IMR-90 (cell line): ENCODE results near the gene SSR2. TPM values are rescaled to one million over a fixed set of nuclear protein-coding genes. Genes with fewer than 3 reads are reported as not detected.

Source experiments
- ATAC-seq: fragments of 200-7000 bp; cut with Tn5 transposase; 2 replicates; pipeline ENCODE4 v1.9.1; 2020; ENCODE audit warnings: low read depth, mild to moderate bottlenecking, moderate library complexity
- BruUV-seq: library from RNA; stranded (reverse); fragments of 400-500 nt; replicated peaks from 2 replicates; lab custom pipeline; 2021; lab: Mats Ljungman, UMichigan
- CTCF ChIA-PET: fragments of 300-600 bp; formaldehyde crosslinking; extraction: SDS; loops from one replicate; lab custom pipeline; 2021; ENCODE audit warnings: antibody characterized with exemption; lab: Yijun Ruan, JAX
- POLR2A ChIA-PET: fragments of 300-600 bp; sonication (Branson Sonifier 250); formaldehyde crosslinking; loops from one replicate; lab custom pipeline; 2022; ENCODE audit warnings: antibody characterized with exemption; ENCODE audit not compliant: unreplicated experiment; lab: Charles Lee
- DNase-seq: peaks from one replicate; pipeline ENCODE4 v3.0.0; 2013
- H2AFZ ChIP-seq: replicated peaks from 2 replicates; pipeline ENCODE3; 2013; ENCODE audit warnings: low read length, mild to moderate bottlenecking; ENCODE audit not compliant: poor library complexity
- H2AK5ac ChIP-seq: 2 replicates; pipeline ENCODE4 v1.6.1; 2013; ENCODE audit warnings: low read depth, low read length, inconsistent platforms
- H2AK9ac ChIP-seq: replicated peaks from 2 replicates; pipeline ENCODE3; 2013; ENCODE audit warnings: mild to moderate bottlenecking, low read depth, low read length, moderate library complexity; ENCODE audit not compliant: poor library complexity
- H2BK120ac ChIP-seq: 2 replicates; pipeline ENCODE4 v1.6.1; 2013; ENCODE audit warnings: low read depth, low read length, inconsistent platforms
- H2BK15ac ChIP-seq: 3 replicates; pipeline ENCODE4 v1.6.1; 2013; ENCODE audit warnings: low read depth, low read length, inconsistent platforms
- H2BK20ac ChIP-seq: 2 replicates; pipeline ENCODE4 v1.6.1; 2013; ENCODE audit warnings: low read depth, mild to moderate bottlenecking, inconsistent platforms, low read length, moderate library complexity
- H2BK5ac ChIP-seq: 2 replicates; pipeline ENCODE4 v1.6.1; 2013; ENCODE audit warnings: mild to moderate bottlenecking, low read depth, low read length, inconsistent platforms; ENCODE audit not compliant: poor library complexity, severe bottlenecking
- H3K14ac ChIP-seq: replicated peaks from 2 replicates; pipeline ENCODE4 v1.6.1; 2013; ENCODE audit warnings: low read depth, low read length, inconsistent platforms
- H3K18ac ChIP-seq: 2 replicates; pipeline ENCODE4 v1.6.1; 2013; ENCODE audit warnings: low read depth, low read length, control low read depth
- H3K23ac ChIP-seq: 2 replicates; pipeline ENCODE4 v1.6.1; 2013; ENCODE audit warnings: low read depth, low read length, inconsistent platforms
- H3K27ac ChIP-seq: 2 replicates; pipeline ENCODE4 v1.5.1; 2013; ENCODE audit warnings: mild to moderate bottlenecking, control low read depth, low read length; ENCODE audit not compliant: insufficient read depth
- H3K27me3 ChIP-seq: 2 replicates; pipeline ENCODE4 v1.6.1; 2013; ENCODE audit warnings: low read length; ENCODE audit not compliant: control insufficient read depth, insufficient read depth
- H3K36me3 ChIP-seq: 2 replicates; pipeline ENCODE4 v1.6.1; 2013; ENCODE audit warnings: low read length, mixed read lengths; ENCODE audit not compliant: control insufficient read depth, insufficient read depth
- H3K4ac ChIP-seq: 2 replicates; pipeline ENCODE4 v1.6.1; 2013; ENCODE audit warnings: low read depth, low read length, inconsistent platforms
- H3K4me1 ChIP-seq: 2 replicates; pipeline ENCODE4 v1.6.1; 2013; ENCODE audit warnings: low read length, mixed read lengths; ENCODE audit not compliant: control insufficient read depth, insufficient read depth
- H3K4me2 ChIP-seq: 2 replicates; pipeline ENCODE4 v1.6.1; 2013; ENCODE audit warnings: low read depth, mild to moderate bottlenecking, control low read depth, low read length, moderate library complexity
- H3K4me3 ChIP-seq: 2 replicates; pipeline ENCODE4 v1.5.1; 2013; ENCODE audit warnings: low read depth, mild to moderate bottlenecking, control low read depth, low read length, moderate library complexity; ENCODE audit not compliant: insufficient read depth
- H3K56ac ChIP-seq: 2 replicates; pipeline ENCODE4 v1.6.1; 2013; ENCODE audit warnings: low read length, inconsistent platforms; ENCODE audit not compliant: insufficient read depth; ENCODE audit errors: extremely low read depth
- H3K79me1 ChIP-seq, 2 experiments: 2 replicates each; pipeline ENCODE4 v1.6.1; 2013; ENCODE audit warnings: low read length in 2 of 2, inconsistent platforms in 1 of 2, low read depth in 1 of 2
- H3K9ac ChIP-seq: 2 replicates; pipeline ENCODE4 v1.6.1; 2013; ENCODE audit warnings: low read depth, low read length, control low read depth
- H3K9me1 ChIP-seq: 2 replicates; pipeline ENCODE4 v1.6.1; 2013; ENCODE audit warnings: low read length, inconsistent platforms; ENCODE audit not compliant: insufficient read depth
- H3K9me3 ChIP-seq: 2 replicates; pipeline ENCODE4 v1.6.1; 2013; ENCODE audit warnings: low read length; ENCODE audit not compliant: control insufficient read depth, insufficient read depth
- H4K20me1 ChIP-seq: 2 replicates; pipeline ENCODE4 v1.6.1; 2013; ENCODE audit warnings: low read length, inconsistent platforms; ENCODE audit not compliant: insufficient read depth
- H4K5ac ChIP-seq: 2 replicates; pipeline ENCODE4 v1.6.1; 2013; ENCODE audit warnings: mild to moderate bottlenecking, low read depth, low read length, control low read depth
- H4K8ac ChIP-seq, 2 experiments: 2 replicates each; pipeline ENCODE4 v1.6.1; 2013; ENCODE audit warnings: low read depth in 2 of 2, low read length in 2 of 2, control low read depth in 1 of 2, inconsistent platforms in 1 of 2
- H4K91ac ChIP-seq: 2 replicates; pipeline ENCODE4 v1.6.1; 2013; ENCODE audit warnings: low read depth, low read length, inconsistent platforms; ENCODE audit not compliant: insufficient read depth
- CHD1 ChIP-seq: IDR thresholded peaks from 2 replicates; pipeline ENCODE4 v1.6.1; 2012; ENCODE audit warnings: low read depth, low read length, improper control_type of control experiment
- MAFK ChIP-seq: IDR thresholded peaks from 2 replicates; pipeline ENCODE4 v1.6.1; 2012; ENCODE audit warnings: low read depth, low read length, improper control_type of control experiment
- MAZ ChIP-seq: IDR thresholded peaks from 2 replicates; pipeline ENCODE4 v1.6.1; 2012; ENCODE audit warnings: low read depth, mild to moderate bottlenecking, low read length, improper control_type of control experiment, moderate library complexity, borderline replicate concordance
- MXI1 ChIP-seq: IDR thresholded peaks from 2 replicates; pipeline ENCODE4 v1.6.1; 2012; ENCODE audit warnings: low read depth, mild to moderate bottlenecking, low read length, moderate library complexity, borderline replicate concordance
- SMC3 ChIP-seq: fragments of 150-350 bp; IDR thresholded peaks from 2 replicates; pipeline ENCODE4 v1.6.1; 2016; ENCODE audit warnings: low read depth, mild to moderate bottlenecking, antibody characterized with exemption, low read length, moderate library complexity
- USF2 ChIP-seq: fragments of 150-350 bp; IDR thresholded peaks from 2 replicates; pipeline ENCODE4 v1.6.1; 2017; ENCODE audit warnings: mild to moderate bottlenecking, antibody characterized with exemption, low read length, low read depth
- WGBS, 2 experiments: methylation state at CpG; one replicate each; pipeline versions ENCODE4 v1.1.5 to v1.1.7; 2013; ENCODE audit warnings: missing lambda C conversion rate in 2 of 2; ENCODE audit not compliant: insufficient read length in 1 of 2; ENCODE audit errors: extremely low coverage in 2 of 2; 5-methylcytosine and 5-hydroxymethylcytosine counted together
- dilution Hi-C: fragments of 300-500 bp; cut with HindIII; formaldehyde crosslinking; loops from one replicate; pipeline ENCODE4 v1.14.3; 2018; ENCODE audit warnings: low sequenced_read_pairs; ENCODE audit not compliant: unreplicated experiment
- in situ Hi-C: fragments of 300-500 bp; cut with MboI; formaldehyde crosslinking; loops from 3 replicates; pipeline ENCODE4 v1.14.3; 2019; ENCODE audit warnings: low sequenced_read_pairs, inconsistent platforms, mixed read lengths
- intact Hi-C: fragments of 100-400 bp; cut with micrococcal nuclease; formaldehyde crosslinking; loops from 2 replicates; pipeline ENCODE4 v1.10.0; 2022
- polyA plus RNA-seq, 3 experiments: library from polyadenylated mRNA; depleted of rRNA; stranded (reverse); fragments of >200 nt; gene quantifications; 2 replicates each; pipeline ENCODE4 v1.2.3, GENCODE V29; 2012; ENCODE audit warnings: low replicate concordance in 1 of 3
- total RNA-seq: library from RNA; depleted of rRNA; stranded (reverse); fragments of >200 nt; gene quantifications from 2 replicates; pipeline ENCODE4 v1.2.3, GENCODE V29; 2012

The SSR2 gene
- total and polyA plus RNA-seq, 2 of the 4 experiments (the other 2 are of a cell fraction), result 553 to 1,264 TPM

- TF ChIP-seq SMC3, result peak; percentile 16
- TF ChIP-seq CHD1, result no peak
Measured at GRCh38 chr1:155970531-155971167, 50.1 kb downstream of the SSR2 start (continued).

GRCh38 chr1:155969377-155969791 is 51.4 kb downstream of the SSR2 start:
- peak overlapping the region; percentile 69 for H3K27ac ChIP-seq
- peaks cover 48% of the 10 kb centered on the region for H3K4me1 ChIP-seq

More at GRCh38 chr1:155969377-155969791, 51.4 kb downstream of the SSR2 start:
- H3K56ac ChIP-seq, result no peak overlapping the region
- H4K8ac ChIP-seq, result peak overlapping the region; percentile 11 to 69; a peak in 2 of 4 replicates
- no peak overlapping the region for H3K4me3 ChIP-seq
- peak overlapping the region; percentile 95 for H3K23ac ChIP-seq
- no peak overlapping the region for H2BK20ac ChIP-seq
- TF ChIP-seq MXI1, result no peak
- TF ChIP-seq USF2, result no peak
- no peak for TF ChIP-seq MAZ
- TF ChIP-seq MAFK, result no peak
- peak overlapping the region; percentile 54 for H4K91ac ChIP-seq
- H2AK9ac ChIP-seq, result peak overlapping the region; percentile 82
- in situ Hi-C loops, result no loop called here
- H4K20me1 ChIP-seq, result peaks cover 97% of the 10 kb centered on the region
- CTCF ChIA-PET, result no interaction called here
- H2BK120ac ChIP-seq, result peak overlapping the region; percentile 36; the same call in 1 of the 2 replicates
- peak overlapping the region; percentile 46 for H3K18ac ChIP-seq
- no CpG with 5 or more reads among the region's 9 CpGs for WGBS, 2 experiments
- no TSS peak for BruUV-seq
- H2BK15ac ChIP-seq, result no peak overlapping the region
- H4K5ac ChIP-seq, result peak overlapping the region; percentile 33; the same call in 1 of the 2 replicates
- ATAC-seq, result no peak
- peak overlapping the region; percentile 88; the same call in 1 of the 2 replicates for H3K14ac ChIP-seq
- intact Hi-C loops, result no loop called here
- peak overlapping the region; percentile 30; the same call in 1 of the 2 replicates for H3K9ac ChIP-seq
- no peaks in the 10 kb centered on the region for H3K27me3 ChIP-seq
- peaks cover 66% of the 10 kb centered on the region for H3K36me3 ChIP-seq
- POLR2A ChIA-PET, result no interaction called here
- DNase-seq, result no peak
- dilution Hi-C loops, result no loop called here
- H2BK5ac ChIP-seq, result peak overlapping the region; percentile 83
- peak overlapping the region; percentile 34 for H2AFZ ChIP-seq
- peaks cover 34 to 86% of the 10 kb centered on the region in 2 experiments for H3K79me1 ChIP-seq
- peak overlapping the region; percentile 32; the same call in 1 of the 2 replicates for H3K4me2 ChIP-seq
- peak overlapping the region; percentile 73 for H3K4ac ChIP-seq
- H3K9me1 ChIP-seq, result peaks cover 54% of the 10 kb centered on the region
- no peaks in the 10 kb centered on the region for H3K9me3 ChIP-seq
- peak overlapping the region; percentile 77 for H2AK5ac ChIP-seq
